ENCODE measurements around the gene PGM1.

The PGM1 gene

DNA sequence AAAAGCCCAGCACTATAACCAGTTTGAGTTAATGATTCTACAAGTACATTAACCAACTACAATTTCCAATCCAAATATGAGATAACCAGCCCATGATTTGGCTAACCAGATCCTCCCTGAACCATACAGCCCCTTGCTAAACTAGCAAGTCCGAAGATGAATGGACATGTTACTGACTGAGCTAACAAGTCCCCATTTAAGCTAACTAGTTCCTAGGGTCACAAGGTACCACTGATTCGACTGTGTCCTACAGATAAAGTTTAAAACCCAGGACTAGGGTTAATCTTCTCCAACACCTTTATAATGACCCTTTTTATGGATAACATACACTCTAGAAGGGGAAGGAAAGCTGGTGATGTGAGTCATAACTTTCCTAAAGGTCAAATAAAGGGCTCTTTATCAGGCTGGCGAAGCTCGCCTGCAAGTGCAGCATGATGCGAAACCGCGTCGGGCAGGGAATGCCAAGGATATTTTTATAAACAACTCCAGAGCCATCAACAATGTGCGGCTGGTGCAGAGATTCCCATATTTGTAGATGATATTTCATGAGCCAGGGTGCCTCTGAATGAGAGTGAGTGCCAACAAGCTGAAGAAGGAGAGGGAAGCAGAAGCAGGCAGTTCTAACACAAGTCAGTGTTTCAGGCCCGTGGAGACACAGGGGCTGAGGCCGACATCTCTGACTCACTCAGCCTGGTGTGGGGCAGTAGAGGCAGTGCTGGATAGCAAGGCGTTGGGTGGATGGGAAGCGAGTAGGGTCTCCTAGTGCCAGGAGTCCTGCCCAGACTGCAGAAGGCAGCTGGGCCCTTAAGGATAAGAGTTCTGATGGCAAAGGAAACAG is 105.0 kb downstream of the PGM1 start:
- DNase-seq (ENCODE audit: low spot score): no peak
- TF ChIP-seq, protein P1, sequence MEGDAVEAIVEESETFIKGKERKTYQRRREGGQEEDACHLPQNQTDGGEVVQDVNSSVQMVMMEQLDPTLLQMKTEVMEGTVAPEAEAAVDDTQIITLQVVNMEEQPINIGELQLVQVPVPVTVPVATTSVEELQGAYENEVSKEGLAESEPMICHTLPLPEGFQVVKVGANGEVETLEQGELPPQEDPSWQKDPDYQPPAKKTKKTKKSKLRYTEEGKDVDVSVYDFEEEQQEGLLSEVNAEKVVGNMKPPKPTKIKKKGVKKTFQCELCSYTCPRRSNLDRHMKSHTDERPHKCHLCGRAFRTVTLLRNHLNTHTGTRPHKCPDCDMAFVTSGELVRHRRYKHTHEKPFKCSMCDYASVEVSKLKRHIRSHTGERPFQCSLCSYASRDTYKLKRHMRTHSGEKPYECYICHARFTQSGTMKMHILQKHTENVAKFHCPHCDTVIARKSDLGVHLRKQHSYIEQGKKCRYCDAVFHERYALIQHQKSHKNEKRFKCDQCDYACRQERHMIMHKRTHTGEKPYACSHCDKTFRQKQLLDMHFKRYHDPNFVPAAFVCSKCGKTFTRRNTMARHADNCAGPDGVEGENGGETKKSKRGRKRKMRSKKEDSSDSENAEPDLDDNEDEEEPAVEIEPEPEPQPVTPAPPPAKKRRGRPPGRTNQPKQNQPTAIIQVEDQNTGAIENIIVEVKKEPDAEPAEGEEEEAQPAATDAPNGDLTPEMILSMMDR (IDR thresholded peaks at IDR 0.05; ENCODE audit: extremely low read depth, missing control alignments): no peak

DNA sequence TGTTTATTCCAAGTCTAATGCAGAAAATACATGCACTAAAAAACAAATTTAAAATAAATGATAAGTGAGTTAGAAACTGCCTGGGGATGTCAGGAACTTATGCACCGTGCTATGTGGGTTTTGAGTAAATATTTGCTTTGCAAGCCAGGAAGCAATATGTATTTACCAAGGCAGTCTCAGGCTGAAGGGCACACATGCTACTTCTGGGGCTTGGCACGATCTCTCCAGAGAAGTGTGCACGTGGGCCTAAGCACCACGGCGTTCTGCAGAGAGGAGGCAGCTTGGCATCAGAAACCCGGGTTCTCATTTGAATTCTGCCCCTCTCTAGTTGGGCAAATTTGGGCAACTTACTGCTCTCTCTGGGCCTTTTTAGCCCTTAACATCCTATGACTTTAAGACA is 108.0 kb downstream of the PGM1 start:
- TF ChIP-seq, protein P1 (IDR thresholded peaks at IDR 0.05; ENCODE audit: extremely low read depth, missing control alignments): no peak
- no peak for DNase-seq (ENCODE audit: low spot score)

DNA sequence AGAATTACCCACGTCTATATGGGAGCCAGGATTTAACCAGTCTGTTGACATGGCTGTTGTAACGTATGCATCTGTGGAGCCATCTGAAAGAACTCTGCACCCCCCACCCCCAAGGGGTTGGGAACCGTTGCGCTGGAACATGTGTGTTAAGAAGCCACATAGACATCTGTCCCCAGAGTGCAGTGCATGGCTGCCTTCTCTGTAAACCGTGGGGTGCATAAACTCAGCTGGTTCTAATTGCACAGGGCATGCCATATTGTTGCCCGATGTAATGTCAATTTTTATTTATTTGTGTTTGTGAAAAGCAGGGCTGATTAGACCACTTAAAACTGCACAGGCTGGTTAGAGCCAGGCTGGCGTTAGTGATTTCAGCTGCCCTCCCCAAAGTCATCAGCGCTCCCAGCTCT is 110.5 kb downstream of the PGM1 start:
- DNase-seq (ENCODE audit: low spot score): no peak

DNA sequence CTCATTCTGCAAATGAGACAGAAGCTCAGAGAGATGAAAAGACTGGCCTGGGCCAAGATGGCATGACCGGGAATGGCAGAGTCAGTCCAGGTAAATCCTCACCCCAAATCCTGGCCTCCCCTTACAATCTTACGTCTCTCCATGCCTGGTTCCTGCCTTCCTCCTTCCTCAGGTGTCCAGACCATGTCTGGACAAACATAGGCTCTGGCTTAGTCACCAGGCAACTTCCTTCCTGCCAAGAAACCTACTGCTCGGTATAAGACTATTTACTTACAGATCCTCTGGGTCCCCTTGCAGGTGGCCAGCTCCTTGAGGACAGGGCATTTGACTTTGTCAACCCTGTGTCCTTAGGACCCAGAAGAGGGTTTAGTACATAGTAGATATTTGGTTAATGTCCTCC is 111.2 kb downstream of the PGM1 start:
- no peak for DNase-seq (ENCODE audit: low spot score)
- TF ChIP-seq, protein P1 (IDR thresholded peaks at IDR 0.05; ENCODE audit: extremely low read depth, missing control alignments): no peak

More for the DNA sequence above, 110.5 kb downstream of the PGM1 start:
- TF ChIP-seq, protein P1 (IDR thresholded peaks at IDR 0.05; ENCODE audit: extremely low read depth, missing control alignments): no peak

DNA sequence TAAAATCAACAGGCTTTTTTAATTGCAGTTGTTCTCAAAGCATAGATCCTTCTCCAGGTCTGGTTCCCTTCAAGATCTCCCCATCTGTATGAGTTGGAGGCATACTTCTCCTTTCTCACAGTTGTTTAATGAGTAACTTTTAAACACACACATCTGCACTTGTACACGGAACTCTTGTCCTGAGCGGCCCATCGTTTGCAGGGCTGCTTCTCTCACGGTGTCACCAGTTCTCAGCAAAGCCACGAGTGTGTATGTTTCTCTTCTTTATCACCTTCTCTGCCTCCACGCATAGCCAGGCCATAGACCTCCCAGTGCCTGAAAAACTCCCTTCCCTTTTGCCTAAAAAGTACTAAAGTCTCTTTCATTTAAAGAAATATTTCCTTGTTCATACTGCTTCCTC is 111.9 kb downstream of the PGM1 start:
- TF ChIP-seq, protein P1 (IDR thresholded peaks at IDR 0.05; ENCODE audit: extremely low read depth, missing control alignments): no peak
- DNase-seq (ENCODE audit: low spot score): peak; percentile 18

DNA sequence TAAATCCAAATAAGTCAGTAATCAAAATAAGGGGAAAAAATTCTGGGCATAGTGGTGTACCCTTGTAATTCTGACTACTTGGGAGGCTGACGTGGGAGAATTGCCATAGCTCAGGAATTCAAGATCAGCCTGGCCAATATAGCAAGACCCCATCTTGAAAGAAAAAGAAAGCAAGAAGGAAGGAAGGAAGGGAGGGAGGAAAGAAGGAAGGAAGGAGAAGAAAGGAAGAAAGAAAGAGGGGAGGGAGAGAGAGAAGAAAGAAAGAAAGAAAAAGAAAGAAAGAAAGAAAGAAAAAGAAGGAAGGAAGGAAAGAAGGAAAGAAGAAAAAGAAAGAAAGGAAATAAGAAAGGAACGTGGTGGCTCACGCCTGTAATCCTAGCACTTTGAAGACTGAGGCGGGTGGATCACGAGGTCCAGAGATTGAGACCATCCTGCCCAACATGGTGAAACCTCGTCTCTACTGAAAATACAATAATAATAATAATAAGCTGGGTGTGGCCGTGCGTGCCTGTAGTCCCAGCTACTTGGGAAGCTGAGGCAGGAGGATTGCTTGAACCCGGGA is 116.1 kb downstream of the PGM1 start:
- DNase-seq (ENCODE audit: low spot score): no peak
- TF ChIP-seq, protein P1 (IDR thresholded peaks at IDR 0.05; ENCODE audit: extremely low read depth, missing control alignments): no peak
